Transverse colon (tissue), 4 donors: Measurements from ENCODE around the gene FILIP1L. TPM values are rescaled to one million over a fixed set of nuclear protein-coding genes. Genes with fewer than 3 reads are reported as not detected.

ENCODE experiments used
- DNase-seq: peaks from one replicate; pipeline ENCODE4 v3.0.0-alpha.2; 2019
- H3K27ac ChIP-seq, 4 donors: fragments of 200-600 bp; sonication (generic); 2 replicates each; pipeline ENCODE4 v1.5.1; 2016 to 2018; ENCODE audit warnings: inconsistent platforms in 4 of 4
- H3K27me3 ChIP-seq: fragments of 200-600 bp; sonication (generic); 2 replicates; pipeline ENCODE4 v1.5.1; 2017; ENCODE audit warnings: inconsistent platforms
- H3K36me3 ChIP-seq, 4 donors: fragments of 200-600 bp; sonication (generic); 2 replicates each; pipeline ENCODE4 v1.5.1; 2017 to 2019; ENCODE audit warnings: inconsistent platforms in 4 of 4
- H3K4me1 ChIP-seq, 4 donors: fragments of 200-600 bp; sonication (generic); 2 replicates each; pipeline ENCODE4 v1.5.1; 2017 to 2020; ENCODE audit warnings: inconsistent platforms in 4 of 4
- H3K4me3 ChIP-seq, 4 donors: fragments of 200-600 bp; sonication (generic); 1 replicate in 1 of 4; 2 replicates in 3 of 4; pipeline versions ENCODE4 v1.5.1 to v1.6.1; 2017 to 2019; ENCODE audit warnings: inconsistent platforms in 4 of 4
- H3K9me3 ChIP-seq, 2 donors: fragments of 200-600 bp; sonication (generic); 2 replicates each; pipeline ENCODE4 v1.5.1; 2017 to 2019; ENCODE audit warnings: inconsistent platforms in 2 of 2
- CTCF ChIP-seq, 5 experiments: fragments of 200-600 bp in 3 of 5; fragments of 450-650 bp in 2 of 5; sonication (generic) in 3 of 5; IDR thresholded peaks; 1 replicate in 2 of 5; 2 replicates in 3 of 5; pipeline ENCODE4 v1.5.1; 2016 to 2017; ENCODE audit warnings: antibody characterized with exemption in 5 of 5, inconsistent platforms in 3 of 5, mild to moderate bottlenecking in 2 of 5, moderate library complexity in 1 of 5
- EP300 ChIP-seq: sonication (generic); formaldehyde crosslinking; IDR thresholded peaks from one replicate; pipeline ENCODE4 v1.6.1; 2017; ENCODE audit warnings: antibody characterized with exemption, low read depth
- POLR2A ChIP-seq: fragments of 450-650 bp; IDR thresholded peaks from one replicate; pipeline ENCODE4 v1.6.1; 2016; ENCODE audit warnings: antibody characterized with exemption, mild to moderate bottlenecking, moderate library complexity
- POLR2AphosphoS5 ChIP-seq, 3 donors: sonication (generic); formaldehyde crosslinking; IDR thresholded peaks; one replicate each; pipeline ENCODE4 v1.6.1; 2016; ENCODE audit warnings: antibody characterized with exemption in 3 of 3
- WGBS, 2 donors: methylation state at CpG; one replicate each; pipeline ENCODE4 v1.1.5; 2018; ENCODE audit warnings: low coverage in 1 of 2; 5-methylcytosine and 5-hydroxymethylcytosine counted together
- in situ Hi-C, 4 donors: fragments of 200-750 bp; cut with MboI; loops; one replicate each; pipeline versions ENCODE4 v1.15.0 to v1.15.1; 2017; ENCODE audit warnings: low sequenced_read_pairs in 3 of 4, low pct_ligation_motif_present in 1 of 4, low pct_unique_long_range_greater_than_20kb in 1 of 4
- intact Hi-C: fragments of 100-400 bp; cut with DNase I; formaldehyde crosslinking; loops from one replicate; pipeline ENCODE4 v1.15.1; 2023; ENCODE audit warnings: low total_unique reads
- total RNA-seq, 4 donors: library from RNA; depleted of rRNA; stranded (reverse); fragments of >200 nt; gene quantifications; one replicate each; pipeline ENCODE4 v1.1.0, GENCODE V29; 2016

Gene FILIP1L
- total RNA-seq, 4 donors from 2014 or later, result 12.3 to 38.2 (median 26.9) TPM

GRCh38 chr3:100032243-100032642, 82.1 kb downstream of the FILIP1L start:
- Histone ChIP-seq H3K27ac (no peak overlapping the region), H3K36me3 (no peaks in the 10 kb centered on the region), H3K4me1 (peaks cover 0 to 13% (median 8%) of the 10 kb centered on the region in 4 donors), H3K9me3 (no peaks in the 10 kb centered on the region), H3K4me3 (no peak overlapping the region), H3K27me3 (no peaks in the 10 kb centered on the region)
- no peak for DNase-seq
- intact Hi-C loops (no loop called here), in situ Hi-C loops (no loop called here)
- no peak for TF ChIP-seq CTCF (IDR thresholded peaks at IDR 0.05)
- no peak for TF ChIP-seq POLR2AphosphoS5 (IDR thresholded peaks at IDR 0.05)
- no peak for TF ChIP-seq EP300
- TF ChIP-seq POLR2A, result no peak
- WGBS, 2 donors, result 71 to 74% methylated on average over 5 of the region's 5 CpGs

GRCh38 chr3:100030914-100031425, 83.3 kb downstream of the FILIP1L start:
- no peak overlapping the region for H3K27ac ChIP-seq
- TF ChIP-seq POLR2A (no peak), POLR2AphosphoS5 (IDR thresholded peaks at IDR 0.05) (no peak), EP300 (no peak), CTCF (IDR thresholded peaks at IDR 0.05) (no peak)
- in situ Hi-C loops (no loop called here), intact Hi-C loops (no loop called here)
- H3K27me3 ChIP-seq, result no peaks in the 10 kb centered on the region
- H3K9me3 ChIP-seq, result no peaks in the 10 kb centered on the region
- no peaks in the 10 kb centered on the region for H3K36me3 ChIP-seq
- no peak for DNase-seq
- WGBS, 2 donors, result 84 to 100% methylated on average over 1 of the region's 1 CpG
- peaks cover 0 to 13% (median 8%) of the 10 kb centered on the region in 4 donors for H3K4me1 ChIP-seq
- no peak overlapping the region for H3K4me3 ChIP-seq

GRCh38 chr3:100030346-100030745, 84.0 kb downstream of the FILIP1L start:
- H3K9me3 ChIP-seq, result no peaks in the 10 kb centered on the region
- no peak overlapping the region for H3K27ac ChIP-seq
- 83 to 87% methylated on average over 3 of the region's 3 CpGs for WGBS, 2 donors
- H3K27me3 ChIP-seq, result no peaks in the 10 kb centered on the region
- peaks cover 0 to 14% (median 8%) of the 10 kb centered on the region in 4 donors for H3K4me1 ChIP-seq
- TF ChIP-seq POLR2A, result no peak
- no peak for DNase-seq
- intact Hi-C loops (no loop called here), in situ Hi-C loops (no loop called here)
- H3K4me3 ChIP-seq, result no peak overlapping the region
- H3K36me3 ChIP-seq, result no peaks in the 10 kb centered on the region

GRCh38 chr3:100029689-100030088, 84.6 kb downstream of the FILIP1L start:
- Histone ChIP-seq H3K4me3 (no peak overlapping the region), H3K9me3 (no peaks in the 10 kb centered on the region), H3K36me3 (no peaks in the 10 kb centered on the region), H3K4me1 (peaks cover 2 to 21% (median 14%) of the 10 kb centered on the region in 4 donors), H3K27me3 (no peaks in the 10 kb centered on the region), H3K27ac (no peak overlapping the region)
- in situ Hi-C loops, result no loop called here
- no peak for DNase-seq
- intact Hi-C loops, result no loop called here
- TF ChIP-seq POLR2AphosphoS5 (IDR thresholded peaks at IDR 0.05), result no peak
- TF ChIP-seq POLR2A, result no peak
- no peak for TF ChIP-seq CTCF (IDR thresholded peaks at IDR 0.05)
- no peak for TF ChIP-seq EP300
- 58 to 72% methylated on average over 2 of the region's 2 CpGs for WGBS, 2 donors

- H3K9me3 ChIP-seq, result no peaks in the 10 kb centered on the region
- peaks cover 8 to 27% (median 17%) of the 10 kb centered on the region in 4 donors for H3K4me1 ChIP-seq
- no peaks in the 10 kb centered on the region for H3K27me3 ChIP-seq
- intact Hi-C loops (no loop called here), in situ Hi-C loops (no loop called here)
- H3K36me3 ChIP-seq, result no peaks in the 10 kb centered on the region
- TF ChIP-seq EP300, result no peak
- TF ChIP-seq POLR2AphosphoS5 (IDR thresholded peaks at IDR 0.05), result no peak
- no peak for TF ChIP-seq CTCF (IDR thresholded peaks at IDR 0.05)
- TF ChIP-seq POLR2A, result no peak
- no peak for DNase-seq
- no peak overlapping the region for H3K27ac ChIP-seq
- no peak overlapping the region for H3K4me3 ChIP-seq
- 92 to 96% methylated on average over 1 of the region's 1 CpG for WGBS, 2 donors
Observed at GRCh38 chr3:100029052-100029451, 85.2 kb downstream of the FILIP1L start.
